ENCODE results near the gene LRRC8B. TPM values are rescaled to one million over a fixed set of nuclear protein-coding genes. Genes with fewer than 3 reads are reported as not detected.
"Not testable (repeated sequence)": the region's sequence is repeated elsewhere in the genome, so short reads cannot be mapped to it uniquely, and the experiment has no call there.

LRRC8B gene
- total RNA-seq, 1 donor from 2014 or later, result 9.6 TPM

DNA sequence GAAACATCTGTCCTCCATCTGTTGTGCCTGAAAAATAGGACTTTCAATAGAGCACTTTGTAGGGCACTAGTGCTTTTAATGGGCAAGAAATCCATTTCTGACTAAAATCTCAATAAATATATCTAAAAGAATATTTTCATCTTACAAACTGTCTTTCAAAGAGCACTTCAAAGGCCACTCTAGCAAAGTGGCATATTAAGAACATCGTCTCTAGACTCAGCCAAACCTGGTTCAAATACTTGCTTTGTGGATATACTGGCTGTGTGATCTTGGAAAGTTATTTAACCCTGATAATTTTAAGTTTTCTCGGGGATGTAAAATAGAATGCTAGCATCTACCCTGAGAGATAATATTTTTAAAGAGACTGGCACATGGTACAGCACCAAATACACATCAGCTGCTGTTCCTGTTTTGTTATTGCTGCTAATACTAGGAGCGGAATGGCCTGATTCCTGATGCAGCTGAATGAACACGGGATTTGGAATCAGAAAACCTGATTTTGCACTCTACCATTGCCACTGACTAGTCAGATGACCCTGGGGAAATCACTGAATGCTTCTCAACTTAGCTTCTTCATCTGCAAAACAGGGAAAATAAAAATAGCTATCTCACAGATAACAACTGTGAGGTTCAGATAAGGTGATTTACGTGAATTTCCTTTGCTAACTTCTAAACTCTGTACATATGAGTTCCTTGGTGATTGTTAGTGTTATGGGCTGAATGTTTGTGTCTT is 83.1 kb downstream of the LRRC8B start:
- DNase-seq (ENCODE audit: low spot score), result no peak

DNA sequence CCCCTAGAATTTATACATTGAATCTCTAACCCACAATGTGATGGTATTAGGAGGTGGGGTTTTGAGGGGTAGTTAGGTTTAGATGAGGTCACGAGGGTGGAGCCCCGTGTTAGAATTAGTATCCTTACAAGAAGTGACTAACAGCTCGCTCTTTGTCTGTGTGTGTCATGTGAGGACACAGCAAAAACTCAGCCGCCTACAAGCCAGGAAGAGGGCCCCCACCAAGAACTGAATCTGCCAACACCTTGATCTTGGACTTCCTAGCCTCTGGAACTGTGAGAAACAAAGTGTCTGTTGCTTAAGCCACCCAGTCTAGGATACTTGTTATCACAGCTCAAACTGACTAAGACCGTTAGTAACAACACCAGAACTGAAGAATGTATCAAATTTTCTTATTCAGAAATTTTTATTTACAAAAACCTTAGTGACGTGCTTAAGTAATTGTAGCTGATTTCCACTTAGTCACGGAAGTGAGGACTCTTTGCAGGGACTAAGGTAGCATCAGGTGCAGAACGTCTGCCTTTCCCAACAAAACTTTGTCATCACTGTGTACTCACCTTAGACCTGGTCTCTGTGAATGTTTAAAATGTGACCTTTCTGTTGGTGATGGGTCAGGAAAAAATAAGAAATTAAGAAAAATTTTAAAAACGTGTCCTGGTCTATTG is 83.8 kb downstream of the LRRC8B start:
- no peak for DNase-seq (ENCODE audit: low spot score)

DNA sequence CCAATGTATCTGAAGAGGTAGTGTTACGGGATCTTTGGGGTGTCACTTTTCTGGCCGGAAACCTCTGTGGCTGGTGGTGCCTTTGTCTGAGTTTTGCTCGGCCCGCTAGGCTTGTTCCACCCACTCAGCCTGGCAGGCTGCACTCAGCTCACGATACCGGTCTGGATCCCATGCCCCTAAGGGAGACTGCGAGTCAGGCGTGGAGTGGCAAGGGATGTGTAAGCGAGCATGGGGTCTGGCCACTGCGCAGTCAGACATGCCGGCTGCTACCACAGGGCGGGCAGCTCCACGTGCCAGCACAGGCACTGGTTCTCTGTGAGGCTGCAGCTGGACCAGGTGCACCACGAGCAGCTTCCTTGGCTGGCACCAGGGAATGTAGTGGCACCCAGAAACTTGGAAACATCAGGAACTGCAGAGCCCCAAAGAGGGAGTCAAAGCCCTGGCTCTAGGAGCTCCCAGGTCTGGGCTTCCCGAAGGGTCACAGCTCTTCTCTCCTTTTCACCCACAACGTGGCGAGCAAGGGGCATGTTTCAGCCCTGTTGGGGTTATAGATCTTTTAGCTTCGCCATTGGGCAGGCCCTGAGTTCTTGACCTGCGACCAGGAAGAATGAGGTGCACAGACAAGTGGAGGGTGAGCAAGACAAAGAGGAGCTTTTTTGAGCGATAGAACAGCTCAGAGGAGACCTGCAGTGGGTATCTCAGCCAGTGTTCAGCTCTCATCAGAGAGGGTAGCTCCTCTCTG is 84.5 kb downstream of the LRRC8B start:
- no peak for DNase-seq (ENCODE audit: low spot score)

DNA sequence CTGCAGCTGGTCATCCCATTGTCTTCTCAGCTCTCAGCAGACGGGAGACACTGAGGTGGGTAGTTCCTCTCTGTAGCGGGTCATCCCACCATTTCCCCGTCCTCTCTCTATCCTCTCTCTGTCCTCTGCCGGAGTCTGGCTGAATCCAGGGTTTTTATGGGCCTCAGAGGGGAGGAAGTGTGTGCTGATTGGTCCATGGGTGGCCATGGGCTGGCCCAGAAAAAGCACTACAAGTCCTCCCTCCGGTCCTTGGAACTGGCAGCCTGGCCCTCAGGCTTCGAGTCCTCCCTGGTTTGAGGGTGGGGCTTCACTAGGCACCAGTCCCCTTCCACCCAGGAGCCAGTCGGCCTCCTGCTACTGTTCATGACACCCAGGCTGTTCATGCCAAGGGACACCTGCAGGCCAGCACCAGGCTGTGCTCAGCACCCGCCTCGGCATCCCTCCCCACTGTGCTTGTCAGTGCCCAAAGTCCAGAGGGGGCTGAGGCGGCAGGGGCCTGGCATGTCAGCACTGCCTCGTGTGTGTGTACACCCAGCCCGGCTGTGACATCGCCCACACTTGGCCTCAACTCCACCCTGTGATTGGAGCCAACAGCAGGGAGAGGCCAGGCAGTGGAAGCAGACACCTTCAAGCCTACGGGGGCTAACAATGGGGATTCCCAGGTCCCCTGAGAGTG is 85.3 kb downstream of the LRRC8B start:
- DNase-seq (ENCODE audit: low spot score), result no peak

DNA sequence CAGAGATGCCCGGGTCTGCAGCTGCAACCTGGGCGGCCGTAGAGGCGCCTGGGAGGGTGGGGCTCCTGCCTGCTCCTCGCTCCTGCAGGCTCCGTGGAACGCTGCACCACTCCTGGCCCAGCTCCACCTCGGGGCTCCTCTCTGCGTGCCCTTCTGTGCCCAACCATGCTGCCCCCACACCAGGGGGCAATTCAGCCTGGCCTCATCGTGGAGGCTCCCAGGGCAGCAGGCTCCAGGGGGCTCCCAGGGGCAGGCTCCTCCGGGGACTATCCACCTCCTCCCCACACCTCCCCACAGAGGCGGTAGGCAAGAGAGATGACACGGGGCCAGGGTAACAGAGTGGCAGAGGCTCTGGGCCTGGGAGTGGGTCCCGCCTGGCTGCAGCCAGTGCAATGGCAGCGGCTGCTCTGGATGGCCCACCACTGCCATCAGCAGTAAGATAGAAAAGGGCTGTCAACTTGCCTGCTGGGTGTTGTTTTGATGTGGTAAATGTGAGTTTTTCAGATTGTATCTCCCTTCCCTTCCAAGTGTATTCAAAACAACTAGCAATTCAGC is 85.9 kb downstream of the LRRC8B start:
- DNase-seq (ENCODE audit: low spot score), result no peak

DNA sequence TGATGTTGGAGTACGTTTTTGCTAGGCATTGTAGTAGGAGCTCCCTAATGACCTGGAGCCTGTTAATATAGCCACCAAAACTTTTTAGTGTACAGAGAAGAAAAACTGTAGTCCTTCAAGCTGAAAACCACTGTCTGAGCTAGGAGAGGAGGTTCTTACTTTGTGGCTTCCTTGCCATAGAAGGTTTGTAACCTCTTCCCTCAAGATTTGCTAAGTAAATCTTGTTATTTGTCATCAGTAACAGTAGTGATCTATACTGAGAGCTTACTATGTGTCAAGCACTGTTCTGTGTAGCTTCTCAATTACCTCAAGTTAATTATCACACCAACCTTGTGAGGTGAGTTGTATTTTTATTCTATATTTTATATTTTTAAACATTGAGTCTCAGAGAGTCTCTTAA is 87.1 kb downstream of the LRRC8B start:
- no peak for DNase-seq (ENCODE audit: low spot score)

DNA sequence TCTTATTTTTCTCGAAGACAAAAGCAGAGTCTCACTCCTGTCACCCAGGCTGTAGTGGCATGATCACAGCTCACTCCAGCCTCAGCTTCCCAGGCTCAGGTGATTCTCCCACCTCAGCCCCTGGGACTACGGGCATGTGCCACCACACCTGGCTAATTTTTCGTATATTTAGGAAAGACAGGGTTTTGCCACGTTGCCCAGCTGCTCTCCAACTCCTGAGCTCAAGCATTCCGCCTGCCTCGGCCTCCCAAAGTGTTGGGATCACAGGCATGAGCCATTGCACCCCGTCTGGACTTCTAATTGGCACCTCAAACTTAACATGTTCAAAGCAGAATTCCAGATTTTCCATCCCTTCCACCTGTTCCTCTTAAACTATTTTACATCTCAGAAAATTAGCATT is 89.3 kb downstream of the LRRC8B start:
- no peak for DNase-seq (ENCODE audit: low spot score)

DNA sequence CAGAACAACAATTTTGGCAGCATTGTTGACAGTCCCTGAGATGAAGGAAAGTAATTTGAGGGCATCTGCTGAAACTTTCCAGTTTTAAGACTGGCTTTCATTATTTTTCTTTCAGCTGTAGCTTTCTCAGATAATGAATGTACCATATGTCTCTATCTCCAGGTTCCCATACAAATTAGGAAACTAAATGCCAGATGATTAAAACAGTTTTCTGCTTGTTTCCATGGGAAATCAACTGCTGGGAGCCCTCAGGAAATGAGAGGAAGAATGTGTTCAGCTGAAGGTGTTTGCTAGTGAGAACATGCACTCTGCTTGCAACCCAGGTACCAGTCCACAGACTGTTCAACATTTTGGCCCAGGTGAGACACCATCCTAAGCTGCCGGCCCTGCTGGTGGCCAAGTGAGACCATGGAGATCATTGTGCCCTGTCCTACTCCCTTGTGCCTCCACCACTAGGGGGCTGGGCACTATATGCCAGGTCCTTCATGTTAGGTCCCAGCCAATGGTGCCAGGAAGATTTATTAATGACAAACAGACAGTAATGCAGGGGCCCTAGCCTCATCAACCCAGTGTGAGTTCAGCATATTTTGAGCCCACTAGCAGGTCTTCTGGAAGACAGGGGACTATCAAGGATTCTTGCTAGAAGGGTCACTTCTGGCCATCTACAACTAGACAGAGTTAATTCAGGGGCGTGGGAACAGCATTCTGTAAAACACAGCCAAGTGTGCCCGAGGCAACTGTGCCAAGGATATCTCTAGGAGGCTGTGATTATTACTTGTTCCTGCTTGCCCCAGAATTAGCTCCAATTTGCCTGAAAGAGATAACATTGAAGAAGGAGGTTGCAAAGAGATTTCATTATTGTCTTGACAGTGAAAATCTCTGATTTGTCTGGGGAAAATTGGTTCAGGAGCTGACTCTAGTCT is 91.3 kb downstream of the LRRC8B start:
- DNase-seq (ENCODE audit: low spot score), result no peak

DNA sequence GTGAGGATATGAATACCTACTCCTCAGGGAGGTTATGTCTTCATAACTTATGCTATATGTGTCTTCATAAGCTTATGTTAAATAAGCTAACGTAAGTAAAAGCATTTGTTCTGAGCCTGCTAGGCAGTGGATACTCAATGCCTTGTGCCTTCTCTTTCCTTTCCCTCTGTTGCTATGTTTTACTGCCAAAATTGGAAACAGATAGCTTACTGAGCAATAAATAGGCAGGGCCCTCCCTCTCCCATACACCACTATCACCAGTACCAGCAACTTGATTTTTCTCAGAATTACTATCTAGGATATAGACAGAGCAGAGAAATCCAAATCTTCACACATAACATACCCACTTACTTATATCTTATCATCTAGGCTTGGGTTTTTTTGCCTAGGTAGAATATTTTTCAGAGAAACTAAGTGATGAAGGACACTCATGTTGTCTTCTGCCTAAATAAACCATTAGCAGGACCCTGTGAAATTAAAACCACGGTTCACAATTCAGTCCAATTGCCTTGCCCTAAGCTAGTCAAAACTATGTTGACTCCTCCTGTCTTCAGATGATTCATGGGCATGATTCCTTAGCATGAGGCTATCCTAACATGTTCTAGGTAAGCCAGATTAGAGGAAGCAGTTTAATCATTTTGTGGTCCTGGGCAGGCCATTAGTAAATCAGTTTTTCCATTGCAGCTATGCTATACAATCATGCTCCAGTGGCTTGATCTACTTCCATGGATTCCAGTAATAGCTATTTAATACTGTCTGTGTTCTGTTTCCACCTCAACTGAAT is 92.4 kb downstream of the LRRC8B start:
- no peak for DNase-seq (ENCODE audit: low spot score)

DNA sequence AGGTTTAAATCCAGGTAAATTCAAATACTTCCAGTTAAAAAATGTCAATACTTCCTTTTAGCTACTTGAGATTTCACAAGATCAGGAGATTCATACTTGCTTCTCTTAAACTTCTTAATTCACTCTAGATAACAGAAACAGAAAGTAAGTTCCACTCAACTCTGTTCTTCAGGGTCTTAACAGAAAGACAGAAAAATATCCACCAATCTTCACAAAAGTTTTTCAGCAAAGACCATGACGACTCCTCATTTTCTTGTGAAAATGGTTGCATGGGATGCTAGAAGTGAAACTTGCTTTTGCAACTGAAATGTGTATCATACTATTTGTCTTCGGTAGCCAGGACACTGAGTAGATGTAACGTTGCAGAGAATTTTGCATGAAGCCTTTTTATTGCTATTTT is 96.0 kb downstream of the LRRC8B start:
- DNase-seq (ENCODE audit: low spot score), result no peak

DNA sequence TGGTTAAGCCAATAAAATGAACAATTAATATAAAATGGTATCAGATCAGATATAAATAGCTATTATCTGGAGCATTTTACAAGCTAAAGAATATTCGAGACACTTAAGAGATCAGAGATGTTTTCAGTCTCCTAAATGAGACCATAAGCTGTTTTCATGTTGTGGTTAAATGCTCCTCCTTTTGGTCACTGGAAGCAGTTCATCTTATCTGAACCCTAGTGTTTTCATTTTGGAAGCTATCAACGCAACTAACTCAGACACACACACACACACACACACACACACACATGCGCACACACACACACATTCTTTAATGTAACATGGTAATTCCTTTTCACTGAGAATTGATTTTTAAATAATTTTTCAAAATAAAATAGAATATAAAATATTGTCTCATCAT is 98.3 kb downstream of the LRRC8B start:
- no peak for DNase-seq (ENCODE audit: low spot score)

DNA sequence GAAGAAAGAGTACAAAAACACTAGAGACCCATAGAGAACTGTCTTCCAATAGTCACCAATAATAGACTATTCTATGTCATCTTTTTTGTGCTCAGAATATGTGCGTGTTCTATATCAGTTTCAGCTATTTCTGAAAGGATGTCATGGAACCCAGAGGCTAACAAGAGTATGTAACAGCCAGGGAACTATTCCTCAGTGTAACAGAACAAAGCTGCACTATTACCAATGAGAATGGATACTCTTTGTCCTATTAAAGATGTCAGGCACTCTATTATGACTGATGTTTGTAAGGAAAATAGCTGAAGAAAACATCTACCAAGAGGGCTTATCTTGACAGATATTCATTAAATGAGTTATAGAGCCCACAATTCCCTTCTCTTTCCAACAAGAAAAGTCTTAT is 99.7 kb downstream of the LRRC8B start:
- no peak for DNase-seq (ENCODE audit: low spot score)

DNA sequence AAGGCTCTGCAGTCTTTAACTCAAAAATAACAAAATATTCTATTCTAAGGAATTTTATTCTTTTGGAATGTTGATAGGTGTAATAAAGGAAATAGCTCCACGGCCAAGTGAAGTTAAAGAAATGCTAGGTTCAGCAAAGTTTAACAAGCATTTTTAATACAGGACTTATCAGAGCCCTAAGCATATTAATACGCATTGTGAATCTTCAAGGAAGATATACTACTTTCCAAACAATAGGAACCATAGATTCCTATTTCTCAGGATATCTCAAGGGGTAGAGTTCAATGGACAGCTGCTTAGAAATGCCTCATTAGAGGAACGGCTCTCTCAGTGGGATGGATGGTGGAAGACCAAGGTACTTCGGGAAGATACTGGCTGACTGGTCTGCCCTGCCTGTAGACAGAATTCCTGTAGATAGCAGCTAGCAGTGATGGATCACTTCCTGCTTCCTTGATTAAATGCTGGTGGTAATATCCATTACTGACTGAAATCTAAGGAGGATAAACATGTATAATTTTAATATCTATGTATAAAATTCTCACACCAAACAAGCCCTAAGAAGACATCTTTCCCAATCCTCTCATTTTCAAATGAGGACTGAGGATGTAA is 100.2 kb downstream of the LRRC8B start:
- DNase-seq (ENCODE audit: low spot score), result no peak

DNA sequence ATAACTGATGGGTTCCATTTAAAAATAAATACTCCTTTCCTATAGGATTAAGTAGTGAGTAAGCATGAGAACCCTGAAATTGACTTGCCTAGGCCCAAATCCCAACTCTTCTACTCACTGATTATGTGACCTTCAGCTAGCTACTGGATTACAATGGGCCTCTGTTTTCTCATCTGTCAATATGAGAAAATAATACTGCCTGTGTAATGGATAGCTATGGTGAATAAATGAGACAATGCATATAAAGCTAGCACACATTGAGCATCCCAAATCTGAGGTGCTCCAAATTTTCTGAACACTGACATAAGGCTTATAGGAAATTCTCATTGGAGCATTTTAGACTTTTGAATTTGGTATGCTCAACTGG is 103.0 kb downstream of the LRRC8B start:
- DNase-seq (ENCODE audit: low spot score), result no peak

DNA sequence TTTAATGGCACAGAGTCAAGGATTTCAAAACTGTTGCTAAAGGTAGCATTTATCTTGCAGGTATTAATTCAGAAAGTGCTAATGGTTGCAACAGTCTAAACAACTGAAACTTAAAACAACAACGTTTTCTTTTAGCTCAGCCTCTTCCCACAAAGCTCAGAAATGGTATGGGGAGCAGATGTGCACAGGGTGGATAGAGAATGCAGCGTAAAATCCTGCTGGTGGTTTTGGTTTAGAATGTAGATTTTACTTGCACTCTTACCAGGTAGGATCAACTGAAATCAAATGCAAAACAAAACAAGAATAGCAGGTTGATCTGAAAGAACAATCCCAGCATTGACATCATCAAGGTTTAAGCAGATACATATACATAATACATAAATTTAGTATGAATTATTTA is 104.5 kb downstream of the LRRC8B start:
- no peak for DNase-seq (ENCODE audit: low spot score)

DNA sequence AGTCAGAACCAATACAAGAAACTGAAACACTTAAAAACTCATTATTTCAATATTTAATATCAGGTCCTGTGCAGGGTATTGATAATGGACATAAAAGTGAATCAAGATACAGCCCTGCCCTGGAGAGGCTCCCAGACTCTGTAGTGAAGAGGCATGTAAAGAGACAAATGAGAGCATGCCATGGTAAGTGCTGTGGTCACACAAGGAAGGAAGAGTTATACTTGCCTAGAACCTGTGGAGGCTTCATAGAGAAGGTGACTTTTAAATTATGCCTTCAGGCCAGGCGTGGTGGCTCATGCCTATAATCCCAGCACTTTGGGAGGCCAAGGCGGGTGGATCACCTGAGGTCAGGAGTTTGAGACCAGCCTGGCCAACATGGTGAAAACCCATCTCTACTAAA is 105.0 kb downstream of the LRRC8B start:
- not testable (repeated sequence) for DNase-seq (ENCODE audit: low spot score)

DNA sequence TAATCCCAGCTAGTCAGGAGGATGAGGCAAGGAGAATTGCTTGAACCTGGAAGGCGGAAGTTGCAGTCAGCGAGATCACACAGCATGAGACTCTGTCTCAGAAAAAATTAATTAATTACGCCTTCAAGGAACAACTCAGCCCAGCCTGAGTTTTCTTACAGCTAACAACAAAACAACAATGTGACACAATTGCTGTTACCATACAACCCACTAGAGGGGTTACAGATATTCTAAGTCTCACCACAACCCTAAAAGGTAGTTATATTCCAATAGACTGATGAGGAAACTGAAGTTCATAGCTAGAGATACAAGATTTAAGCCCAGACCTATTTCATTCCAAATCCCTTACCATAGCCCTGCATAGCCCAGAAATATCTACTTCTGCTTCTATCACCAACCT is 105.4 kb downstream of the LRRC8B start:
- DNase-seq (ENCODE audit: low spot score), result no peak

DNA sequence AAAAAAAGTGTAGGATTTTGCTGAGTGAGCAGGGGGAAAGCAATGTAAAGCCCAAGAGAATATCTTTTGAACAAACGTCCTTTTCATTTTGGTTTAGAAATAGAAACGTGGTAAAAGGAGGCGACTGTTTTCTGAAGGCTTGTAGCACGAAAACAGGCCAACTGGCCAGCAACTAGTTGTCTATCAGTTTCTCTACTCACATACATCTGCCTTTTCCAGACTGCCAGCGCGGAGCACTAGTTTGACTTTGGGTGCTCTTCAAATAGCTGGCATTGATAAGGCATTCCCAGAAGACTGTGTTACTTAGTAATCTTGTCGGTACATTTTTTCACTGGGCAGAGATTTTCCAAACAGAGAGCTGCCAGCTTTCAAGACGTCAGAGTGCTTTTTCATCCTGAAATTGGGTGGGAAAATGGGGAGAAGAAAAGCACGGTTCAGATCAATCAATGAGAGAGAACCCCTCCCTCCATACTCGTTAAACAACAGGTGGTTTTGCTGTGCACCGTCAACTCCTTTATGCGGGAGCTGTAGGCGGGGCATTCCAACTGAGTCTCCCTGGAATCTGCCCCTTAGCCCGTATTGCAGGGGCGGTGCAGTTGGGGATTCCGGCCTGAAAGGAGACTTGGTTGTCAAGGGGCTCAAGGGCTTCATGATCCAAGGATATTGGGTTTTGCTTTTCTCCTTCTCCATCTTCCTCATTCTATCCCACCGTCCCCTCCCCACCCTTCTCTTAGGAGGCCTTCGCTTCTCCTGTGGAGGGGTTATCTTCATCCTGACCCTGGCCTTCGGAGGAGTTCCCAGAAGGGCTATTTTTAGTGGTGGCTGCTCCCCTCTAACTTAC is 107.4 kb downstream of the LRRC8B start:
- DNase-seq (ENCODE audit: low spot score), result no peak

All from mesenteric fat pad (tissue), 1 donor.